ELR (cell line): ENCODE results near the gene FEN1.

ENCODE experiments used
- DNase-seq: peaks from one replicate; pipeline ENCODE4 v3.0.0-alpha.2; 2015; ENCODE audit warnings: low read depth

The FEN1 gene

GRCh38 chr11:61795459-61795858 is 2.7 kb downstream of the FEN1 start:
- no peak for DNase-seq

GRCh38 chr11:61795876-61796526 is 3.3 kb downstream of the FEN1 start:
- DNase-seq = no peak

GRCh38 chr11:61797263-61797944 is 4.7 kb downstream of the FEN1 start:
- peak; percentile 82 for DNase-seq

- no peak for DNase-seq
Measured at GRCh38 chr11:61799665-61800284, 7.1 kb downstream of the FEN1 start.

GRCh38 chr11:61800331-61801281 is 7.9 kb downstream of the FEN1 start:
- peak; percentile 24 for DNase-seq

GRCh38 chr11:61802605-61803004 is 9.9 kb downstream of the FEN1 start:
- no peak for DNase-seq

GRCh38 chr11:61803889-61804647 is 11.4 kb downstream of the FEN1 start:
- DNase-seq = no peak

GRCh38 chr11:61805146-61805545 is 12.4 kb downstream of the FEN1 start:
- DNase-seq = no peak

- no peak for DNase-seq
Measured at GRCh38 chr11:61806785-61807184, 14.1 kb downstream of the FEN1 start.

GRCh38 chr11:61810671-61811175 is 18.0 kb downstream of the FEN1 start:
- DNase-seq = no peak

- DNase-seq = no peak
Measured at GRCh38 chr11:61811831-61812230, 19.1 kb downstream of the FEN1 start.

- no peak for DNase-seq
Measured at GRCh38 chr11:61812736-61813411, 20.2 kb downstream of the FEN1 start.

GRCh38 chr11:61814247-61814957 is 21.7 kb downstream of the FEN1 start:
- peak; percentile 39 for DNase-seq

GRCh38 chr11:61814958-61815789 is 22.5 kb downstream of the FEN1 start:
- peak; percentile 97 for DNase-seq

- peak; percentile 90 for DNase-seq
Measured at GRCh38 chr11:61815790-61816735, 23.4 kb downstream of the FEN1 start.

GRCh38 chr11:61816736-61817455 is 24.2 kb downstream of the FEN1 start, which contains the start of gene FADS1:
Gene FADS1 (minus strand): TSS chr11:61817003. CDS start chr11:61816929, 74 bp downstream.
- peak; percentile 96 for DNase-seq
